Tibial nerve (tissue), 4 donors: ENCODE results near the gene ARIH2. TPM values are rescaled to one million over a fixed set of nuclear protein-coding genes. Genes with fewer than 3 reads are reported as not detected.

ENCODE experiments used
- DNase-seq, 2 donors: peaks; one replicate each; pipeline ENCODE4 v3.0.0-alpha.2; 2019; ENCODE audit warnings: low spot score in 2 of 2
- H3K27ac ChIP-seq, 4 donors: fragments of 200-600 bp; sonication (generic) in 3 of 4; one replicate each; pipeline ENCODE4 v1.5.1; 2017 to 2019; ENCODE audit warnings: mild to moderate bottlenecking in 1 of 4
- H3K27me3 ChIP-seq, 2 donors: fragments of 200-600 bp; sonication (generic) in 1 of 2; one replicate each; pipeline versions ENCODE4 v1.5.1 to v1.6.0; 2017 to 2019
- H3K36me3 ChIP-seq, 3 donors: fragments of 200-600 bp; sonication (generic); one replicate each; pipeline ENCODE4 v1.5.1; 2018 to 2019
- H3K4me1 ChIP-seq, 4 donors: fragments of 200-600 bp; sonication (generic) in 3 of 4; one replicate each; pipeline ENCODE4 v1.5.1; 2017 to 2019
- H3K4me3 ChIP-seq, 4 donors: fragments of 200-600 bp; sonication (generic) in 3 of 4; one replicate each; pipeline ENCODE4 v1.5.1; 2017 to 2019; ENCODE audit warnings: mild to moderate bottlenecking in 1 of 4, moderate library complexity in 1 of 4
- H3K9me3 ChIP-seq, 4 donors: fragments of 200-600 bp; sonication (generic) in 3 of 4; one replicate each; pipeline ENCODE4 v1.5.1; 2017 to 2019
- EP300 ChIP-seq, 2 donors: sonication (generic); formaldehyde crosslinking; IDR thresholded peaks; one replicate each; pipeline ENCODE4 v1.6.1; 2017; ENCODE audit warnings: antibody characterized with exemption in 2 of 2, mild to moderate bottlenecking in 1 of 2
- POLR2A ChIP-seq, 2 donors: fragments of 450-650 bp; IDR thresholded peaks; one replicate each; pipeline ENCODE4 v1.6.1; 2017; ENCODE audit warnings: antibody characterized with exemption in 2 of 2, mild to moderate bottlenecking in 2 of 2, moderate library complexity in 2 of 2
- WGBS, 2 donors: methylation state at CpG; one replicate each; pipeline ENCODE4 v1.1.5; 2018; 5-methylcytosine and 5-hydroxymethylcytosine counted together
- total RNA-seq, 4 donors: library from RNA; depleted of rRNA; stranded (reverse); fragments of >200 nt; gene quantifications; one replicate each; pipeline ENCODE4 v1.1.0, GENCODE V29; 2016
- TF ChIP-seq, protein P1 (sequence below), 5 experiments: fragments of 200-600 bp in 3 of 5; fragments of 450-650 bp in 2 of 5; sonication (generic) in 3 of 5; IDR thresholded peaks; one replicate each; pipeline ENCODE4 v1.5.1; 2016 to 2019; ENCODE audit warnings: antibody characterized with exemption in 5 of 5, mild to moderate bottlenecking in 3 of 5, moderate library complexity in 2 of 5

Gene ARIH2
- total RNA-seq, 4 donors from 2014 or later = 68.8 to 115 (median 94.4) TPM

DNA sequence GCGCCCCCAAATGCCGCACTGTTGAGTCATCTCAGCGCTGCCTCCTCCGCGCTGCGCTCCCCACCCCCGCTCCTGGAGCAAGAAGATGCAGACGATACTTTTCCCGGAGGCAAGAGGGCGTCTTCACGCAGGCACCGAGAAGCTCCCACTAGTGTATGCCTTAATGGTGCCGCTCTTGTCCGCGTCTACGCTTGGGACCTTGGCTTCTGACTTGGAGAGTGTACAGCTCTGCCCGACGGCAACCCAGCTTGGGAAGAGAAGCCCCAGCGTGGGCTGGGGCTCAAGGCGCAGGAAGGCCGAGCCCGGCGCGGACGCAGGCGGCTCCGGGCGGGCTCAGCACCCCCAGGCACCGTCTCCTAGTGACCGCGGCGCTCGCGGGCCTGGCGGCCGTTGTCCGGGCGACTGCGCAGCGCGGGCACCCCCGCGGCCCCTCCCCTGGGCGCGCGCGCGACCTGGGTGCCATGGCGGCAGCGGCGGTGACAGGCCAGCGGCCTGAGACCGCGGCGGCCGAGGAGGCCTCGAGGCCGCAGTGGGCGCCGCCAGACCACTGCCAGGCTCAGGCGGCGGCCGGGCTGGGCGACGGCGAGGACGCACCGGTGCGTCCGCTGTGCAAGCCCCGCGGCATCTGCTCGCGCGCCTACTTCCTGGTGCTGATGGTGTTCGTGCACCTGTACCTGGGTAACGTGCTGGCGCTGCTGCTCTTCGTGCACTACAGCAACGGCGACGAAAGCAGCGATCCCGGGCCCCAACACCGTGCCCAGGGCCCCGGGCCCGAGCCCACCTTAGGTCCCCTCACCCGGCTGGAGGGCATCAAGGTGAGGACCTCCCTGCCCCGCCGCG lies 71.4 kb downstream of the ARIH2 start, which contains the start of gene P4HTM:
P4HTM (plus strand) TSS at position 446 of the 840 bp plus-strand sequence; CDS start at position 462, 16 bp downstream.
- TF ChIP-seq EP300 (IDR thresholded peaks at IDR 0.05) (peak; percentile 26 to 96), POLR2A (IDR thresholded peaks at IDR 0.05) (peak in 1 of 2 donors; percentile 56)
- TF ChIP-seq, protein P1, sequence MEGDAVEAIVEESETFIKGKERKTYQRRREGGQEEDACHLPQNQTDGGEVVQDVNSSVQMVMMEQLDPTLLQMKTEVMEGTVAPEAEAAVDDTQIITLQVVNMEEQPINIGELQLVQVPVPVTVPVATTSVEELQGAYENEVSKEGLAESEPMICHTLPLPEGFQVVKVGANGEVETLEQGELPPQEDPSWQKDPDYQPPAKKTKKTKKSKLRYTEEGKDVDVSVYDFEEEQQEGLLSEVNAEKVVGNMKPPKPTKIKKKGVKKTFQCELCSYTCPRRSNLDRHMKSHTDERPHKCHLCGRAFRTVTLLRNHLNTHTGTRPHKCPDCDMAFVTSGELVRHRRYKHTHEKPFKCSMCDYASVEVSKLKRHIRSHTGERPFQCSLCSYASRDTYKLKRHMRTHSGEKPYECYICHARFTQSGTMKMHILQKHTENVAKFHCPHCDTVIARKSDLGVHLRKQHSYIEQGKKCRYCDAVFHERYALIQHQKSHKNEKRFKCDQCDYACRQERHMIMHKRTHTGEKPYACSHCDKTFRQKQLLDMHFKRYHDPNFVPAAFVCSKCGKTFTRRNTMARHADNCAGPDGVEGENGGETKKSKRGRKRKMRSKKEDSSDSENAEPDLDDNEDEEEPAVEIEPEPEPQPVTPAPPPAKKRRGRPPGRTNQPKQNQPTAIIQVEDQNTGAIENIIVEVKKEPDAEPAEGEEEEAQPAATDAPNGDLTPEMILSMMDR (IDR thresholded peaks at IDR 0.05) = peak; percentile 20 to 71 (median 53)
- peak within 1 kb of the TSS; percentile 89 to 96 (median 92) for H3K4me3 ChIP-seq
- peaks cover 4 to 38% (median 18%) of the 10 kb centered on the region in 4 donors for H3K4me1 ChIP-seq
- no peaks in the 10 kb centered on the region for H3K9me3 ChIP-seq
- DNase-seq = peak; percentile 76 to 81
- H3K36me3 ChIP-seq = peaks cover 0 to 29% (median 0%) of the 10 kb centered on the region in 3 donors
- WGBS, 2 donors = 0% methylated on average over 17 to 18 of the region's 91 CpGs
- H3K27ac ChIP-seq = peak within 1 kb of the TSS; percentile 86 to 98 (median 94)
- H3K27me3 ChIP-seq = no peaks in the 10 kb centered on the region

DNA sequence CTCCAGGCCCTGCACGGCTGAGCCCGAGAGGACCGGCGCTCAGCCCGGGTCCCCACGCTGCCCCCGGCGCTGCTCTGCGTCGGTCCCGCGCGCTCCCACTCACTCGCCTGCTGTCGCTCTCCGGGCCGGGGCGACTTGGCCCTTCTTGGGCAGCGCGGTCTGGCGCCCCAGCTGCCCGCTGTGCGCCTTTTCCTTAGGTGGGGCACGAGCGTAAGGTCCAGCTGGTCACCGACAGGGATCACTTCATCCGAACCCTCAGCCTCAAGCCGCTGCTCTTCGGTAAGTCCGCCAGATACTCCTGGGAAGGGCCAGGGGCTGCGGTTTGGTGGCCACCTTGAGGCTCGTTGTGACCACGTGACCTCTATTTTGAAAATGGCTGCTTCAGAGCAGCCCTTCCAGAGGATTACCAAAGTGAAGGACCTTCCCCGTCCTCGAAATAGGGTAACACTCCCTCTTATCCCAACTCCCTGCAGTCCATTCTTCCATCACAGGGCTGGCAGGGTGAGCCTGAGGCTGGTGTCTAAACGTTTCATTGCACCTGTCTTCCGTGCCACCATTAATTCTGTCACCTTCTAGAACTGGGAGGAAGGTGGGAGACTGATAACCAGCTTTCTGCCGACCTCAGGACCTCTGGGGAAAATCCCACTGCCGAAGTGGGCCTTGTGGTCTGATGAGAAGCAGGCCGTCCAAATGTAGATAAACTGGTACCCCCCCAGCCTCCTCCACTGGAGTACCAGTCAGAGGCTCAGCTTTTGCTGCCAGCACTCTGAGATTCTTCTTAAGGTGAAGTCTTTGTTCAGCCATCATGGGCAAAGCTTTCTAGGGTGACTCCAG lies 72.2 kb downstream of the ARIH2 start:
- peaks cover 0 to 29% (median 0%) of the 10 kb centered on the region in 3 donors for H3K36me3 ChIP-seq
- WGBS, 2 donors = 10 to 11% methylated on average over 20 to 24 of the region's 40 CpGs
- DNase-seq = no peak
- H3K4me3 ChIP-seq = peak overlapping the region; percentile 89 to 96 (median 92)
- peaks cover 4 to 38% (median 18%) of the 10 kb centered on the region in 4 donors for H3K4me1 ChIP-seq
- no peak for TF ChIP-seq POLR2A (IDR thresholded peaks at IDR 0.05)
- no peak for TF ChIP-seq EP300 (IDR thresholded peaks at IDR 0.05)
- TF ChIP-seq, protein P1 (IDR thresholded peaks at IDR 0.05) = no peak
- H3K9me3 ChIP-seq = no peaks in the 10 kb centered on the region
- no peaks in the 10 kb centered on the region for H3K27me3 ChIP-seq
- H3K27ac ChIP-seq = peak overlapping the region; percentile 86 to 98 (median 94)

DNA sequence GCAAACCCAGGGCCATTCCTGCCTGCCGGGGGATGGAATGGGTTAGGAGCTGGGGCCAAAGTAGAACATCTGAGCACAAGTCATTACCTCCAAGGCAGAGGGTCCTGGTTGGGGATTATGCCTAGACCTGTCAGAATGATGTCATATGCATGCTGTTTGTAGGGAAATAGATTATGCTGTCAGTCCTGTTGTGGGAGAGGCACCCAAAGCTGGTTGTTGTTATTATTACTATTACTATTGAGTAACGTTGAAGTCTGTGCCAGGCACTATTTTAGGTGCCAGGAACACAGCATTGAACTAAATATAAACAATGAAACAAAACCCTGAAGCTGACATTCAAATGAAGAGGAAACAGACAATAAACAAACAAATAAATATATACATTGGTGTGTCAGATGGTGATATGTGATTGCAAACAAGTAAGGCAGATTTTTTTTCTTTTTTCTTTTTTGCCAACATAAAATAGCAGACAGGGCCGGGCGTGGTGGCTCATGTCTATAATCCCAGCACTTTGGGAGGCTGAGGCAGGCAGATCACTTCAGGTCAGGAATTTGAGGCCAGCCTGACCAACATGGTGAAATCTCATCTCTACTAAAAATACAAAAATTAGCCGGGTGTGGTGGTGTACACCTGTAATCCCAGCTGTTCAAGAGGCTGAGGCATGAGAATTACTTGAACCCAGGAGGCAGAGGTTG lies 73.4 kb downstream of the ARIH2 start:
- peak overlapping the region in 1 of 4 donors; percentile 91 for H3K4me3 ChIP-seq
- WGBS, 2 donors = 71 to 85% methylated on average over 5 of the region's 5 CpGs

DNA sequence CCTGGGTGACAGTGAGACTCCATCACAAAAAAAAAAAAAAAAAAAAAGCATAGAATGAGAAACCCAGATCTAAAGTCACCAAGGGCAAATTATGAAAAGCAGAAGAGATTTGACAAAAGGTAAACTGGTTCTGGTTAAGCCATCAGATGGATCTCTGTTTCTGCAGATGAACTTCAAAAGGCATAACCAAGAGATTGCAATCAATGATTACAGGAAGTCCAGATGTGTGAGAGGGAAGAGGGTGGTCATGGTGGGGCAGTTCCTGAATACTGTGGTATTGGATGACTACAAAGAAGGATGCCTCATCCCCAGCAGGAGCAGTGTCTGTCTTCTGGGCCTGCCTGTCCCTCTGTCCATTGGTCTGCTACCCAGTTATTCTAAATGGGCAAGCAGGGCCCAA lies 75.2 kb downstream of the ARIH2 start:
- Histone ChIP-seq H3K27me3 (no peaks in the 10 kb centered on the region), H3K27ac (no peak overlapping the region), H3K9me3 (no peaks in the 10 kb centered on the region), H3K4me3 (no peak overlapping the region), H3K36me3 (peaks cover 0 to 44% (median 5%) of the 10 kb centered on the region in 3 donors), H3K4me1 (peaks cover 4 to 33% (median 15%) of the 10 kb centered on the region in 4 donors)
- TF ChIP-seq EP300 (IDR thresholded peaks at IDR 0.05) (no peak), POLR2A (IDR thresholded peaks at IDR 0.05) (no peak)
- TF ChIP-seq, protein P1 (IDR thresholded peaks at IDR 0.05) = no peak
- DNase-seq = no peak

More for the DNA sequence above, 73.4 kb downstream of the ARIH2 start:
- Histone ChIP-seq H3K36me3 (peaks cover 0 to 28% (median 5%) of the 10 kb centered on the region in 3 donors), H3K27me3 (no peaks in the 10 kb centered on the region), H3K4me1 (peaks cover 4 to 38% (median 18%) of the 10 kb centered on the region in 4 donors), H3K27ac (peak overlapping the region in 3 of 4 donors; percentile 90 to 98 (median 97)), H3K9me3 (no peaks in the 10 kb centered on the region)
- TF ChIP-seq EP300 (IDR thresholded peaks at IDR 0.05) = no peak
- TF ChIP-seq POLR2A (IDR thresholded peaks at IDR 0.05) = no peak
- TF ChIP-seq, protein P1 (IDR thresholded peaks at IDR 0.05) = no peak
- no peak for DNase-seq
